Measurements from ENCODE around the gene PRSS22. TPM values are rescaled to one million over a fixed set of nuclear protein-coding genes. Genes with fewer than 3 reads are reported as not detected.

PRSS22 gene
- total RNA-seq, 6 donors from 2014 or later: 9.3 to 24.8 (median 16.6) TPM

DNA sequence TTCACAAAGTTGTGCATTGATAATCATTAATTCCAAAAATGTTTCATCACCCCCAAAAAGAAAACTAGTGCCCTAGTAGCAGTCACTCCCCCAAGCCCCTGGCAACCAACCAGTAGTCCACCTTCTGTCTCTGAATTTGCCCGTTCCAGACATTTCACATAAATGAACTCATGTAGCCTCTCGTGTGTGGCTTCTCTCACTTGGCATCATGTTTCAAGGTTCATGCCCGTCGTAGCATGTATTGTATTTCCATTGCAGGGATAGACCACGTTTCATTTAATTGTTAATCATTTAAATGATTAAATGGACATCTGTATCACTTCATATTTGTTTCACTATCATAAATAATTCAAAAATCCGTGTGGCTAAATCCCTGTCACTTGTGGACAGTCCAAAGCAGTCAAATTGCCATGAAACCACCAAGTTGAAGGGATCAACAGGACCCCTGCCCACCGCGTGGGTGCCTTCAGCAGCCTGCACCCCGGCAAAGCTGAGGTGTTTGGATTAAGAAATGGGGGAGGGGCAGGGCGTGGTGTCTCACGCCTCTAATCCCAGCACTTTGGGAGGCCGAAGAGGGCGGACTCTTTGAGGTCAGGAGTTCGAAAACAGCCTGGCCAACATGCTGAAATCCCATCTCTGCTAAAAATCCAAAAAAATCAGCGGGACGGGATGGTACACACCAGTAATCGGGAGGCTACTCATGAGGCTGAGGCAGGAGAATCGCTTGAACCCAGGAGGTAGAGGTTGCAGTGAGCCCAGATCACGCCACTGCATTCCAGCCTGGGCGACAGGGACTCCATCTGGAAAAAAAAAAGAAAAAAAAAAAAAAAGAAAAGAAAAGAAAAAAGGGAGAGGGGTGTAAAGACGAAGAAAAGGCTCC is 16.3 kb upstream of the PRSS22 start:
- H3K27ac ChIP-seq: no peak overlapping the region

DNA sequence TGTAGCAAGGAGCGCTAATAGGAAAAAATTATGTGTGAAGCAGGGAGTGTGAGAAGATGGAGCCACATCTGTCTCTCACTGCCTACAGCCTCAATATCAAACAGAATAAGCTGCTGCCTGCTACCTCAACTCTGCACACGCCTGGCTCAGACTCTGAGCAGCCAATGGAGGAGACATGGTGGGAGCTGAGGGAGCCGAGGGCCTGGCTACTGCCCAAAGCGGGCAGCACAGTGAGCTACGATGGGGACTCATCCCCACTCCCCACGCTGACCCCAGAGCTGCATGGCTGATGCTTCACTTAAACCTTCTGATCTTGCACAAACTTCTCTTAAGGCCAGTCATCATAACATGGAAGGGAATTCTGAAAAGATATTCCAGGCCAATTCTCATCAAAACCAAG is 14.0 kb upstream of the PRSS22 start:
- ATAC-seq (ENCODE audit: low FRiP score in 2 of 2) (no peak), DNase-seq (no peak)
- H3K4me3 ChIP-seq: no peak overlapping the region
- no peaks in the 10 kb centered on the region for H3K36me3 ChIP-seq
- TF ChIP-seq POLR2A (IDR thresholded peaks at IDR 0.05): no peak
- TF ChIP-seq POLR2AphosphoS5 (IDR thresholded peaks at IDR 0.05): no peak
- no peak for TF ChIP-seq EP300 (IDR thresholded peaks at IDR 0.05)
- no peak for TF ChIP-seq CTCF (IDR thresholded peaks at IDR 0.05)
- 76 to 81% methylated on average over 6 of the region's 6 CpGs for WGBS, 2 donors
- peaks cover 9 to 25% (median 10%) of the 10 kb centered on the region in 4 donors for H3K4me1 ChIP-seq
- no peaks in the 10 kb centered on the region for H3K27me3 ChIP-seq
- H3K27ac ChIP-seq: no peak overlapping the region
- H3K9me3 ChIP-seq: no peaks in the 10 kb centered on the region

More for the DNA sequence above, 16.3 kb upstream of the PRSS22 start:
- Histone ChIP-seq H3K4me1 (peaks cover 3 to 12% (median 4%) of the 10 kb centered on the region in 4 donors), H3K36me3 (no peaks in the 10 kb centered on the region), H3K27me3 (no peaks in the 10 kb centered on the region), H3K9me3 (no peaks in the 10 kb centered on the region), H3K4me3 (no peak overlapping the region)
- TF ChIP-seq CTCF (IDR thresholded peaks at IDR 0.05) (no peak), EP300 (IDR thresholded peaks at IDR 0.05) (no peak), POLR2AphosphoS5 (IDR thresholded peaks at IDR 0.05) (no peak), POLR2A (IDR thresholded peaks at IDR 0.05) (no peak)
- DNase-seq (no peak), ATAC-seq (ENCODE audit: low FRiP score in 2 of 2) (no peak)
- WGBS, 2 donors: 56 to 62% methylated on average over 21 of the region's 21 CpGs

DNA sequence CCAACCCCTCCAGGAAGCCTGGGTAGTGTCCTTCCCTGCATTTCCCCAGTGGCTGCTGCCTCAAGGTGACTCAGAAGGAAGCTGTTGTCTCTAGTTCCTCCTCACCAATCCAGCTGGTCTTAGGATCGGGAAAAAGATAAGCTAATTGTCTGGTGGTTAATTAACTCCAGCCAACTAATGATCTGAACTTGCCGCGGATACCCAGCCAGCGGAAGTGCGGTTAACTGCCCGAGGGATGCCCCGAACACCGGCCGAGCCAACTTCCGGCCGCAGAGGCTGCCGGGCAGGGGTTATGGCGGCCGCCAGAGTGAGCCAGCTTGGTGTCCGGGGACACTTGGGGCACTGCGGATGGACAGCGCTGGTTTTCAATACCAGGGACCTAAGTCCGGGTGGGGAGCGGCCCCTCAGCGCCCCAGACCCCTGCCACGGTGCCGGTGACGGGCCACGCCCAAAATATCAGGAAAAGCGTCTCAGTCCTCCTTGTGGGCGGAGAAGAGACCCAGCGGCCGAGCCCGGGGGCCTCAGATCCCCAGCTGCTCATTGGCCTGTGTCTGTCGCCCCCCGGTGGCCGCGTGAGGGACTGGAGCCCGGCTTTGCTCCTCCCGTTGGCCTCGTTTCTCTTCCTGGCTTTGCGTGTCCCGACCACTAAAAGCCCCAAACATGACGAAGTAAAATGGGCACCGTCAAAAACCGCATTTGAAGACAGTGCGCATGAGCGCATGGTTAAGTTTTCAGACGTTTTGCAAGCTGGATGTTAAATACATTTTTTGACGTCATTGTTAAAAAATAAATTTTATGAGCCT is 10.2 kb upstream of the PRSS22 start:
- ATAC-seq (ENCODE audit: low FRiP score in 2 of 2) (peak; percentile 99), DNase-seq (peak; percentile 97 to 99)
- no peaks in the 10 kb centered on the region for H3K27me3 ChIP-seq
- H3K27ac ChIP-seq: peak overlapping the region; percentile 88 to 97 (median 94)
- peaks cover 5 to 13% (median 7%) of the 10 kb centered on the region in 4 donors for H3K4me1 ChIP-seq
- H3K4me3 ChIP-seq: peak overlapping the region; percentile 42 to 74 (median 54)
- TF ChIP-seq CTCF (IDR thresholded peaks at IDR 0.05): peak; percentile 94 to 98 (median 98)
- peak in 3 of 4 donors; percentile 42 to 73 (median 71) for TF ChIP-seq POLR2A (IDR thresholded peaks at IDR 0.05)
- peak; percentile 62 to 65 for TF ChIP-seq POLR2AphosphoS5 (IDR thresholded peaks at IDR 0.05)
- TF ChIP-seq EP300 (IDR thresholded peaks at IDR 0.05): peak in 1 of 4 donors; percentile 8
- WGBS, 2 donors: 1% methylated on average over 28 to 39 of the region's 45 CpGs
- no peaks in the 10 kb centered on the region for H3K9me3 ChIP-seq
- H3K36me3 ChIP-seq: no peaks in the 10 kb centered on the region

GRCh38 chr16:2867661-2867986 is 9.7 kb upstream of the PRSS22 start:
- Histone ChIP-seq H3K4me1 (peaks cover 5 to 13% (median 7%) of the 10 kb centered on the region in 4 donors), H3K27ac (peak overlapping the region; percentile 88 to 97 (median 94)), H3K36me3 (no peaks in the 10 kb centered on the region), H3K9me3 (no peaks in the 10 kb centered on the region), H3K27me3 (no peaks in the 10 kb centered on the region), H3K4me3 (peak overlapping the region; percentile 42 to 74 (median 54))
- ATAC-seq (ENCODE audit: low FRiP score in 2 of 2) (no peak), DNase-seq (peak in 1 of 2 donors; percentile 42)
- 59% methylated on average over 8 of the region's 8 CpGs for WGBS, 2 donors
- no peak for TF ChIP-seq CTCF (IDR thresholded peaks at IDR 0.05)
- TF ChIP-seq EP300 (IDR thresholded peaks at IDR 0.05): no peak
- no peak for TF ChIP-seq POLR2A (IDR thresholded peaks at IDR 0.05)
- TF ChIP-seq POLR2AphosphoS5 (IDR thresholded peaks at IDR 0.05): no peak
